Thyroid gland (tissue), 4 donors: ENCODE results near the gene PTGDS. TPM values are rescaled to one million over a fixed set of nuclear protein-coding genes. Genes with fewer than 3 reads are reported as not detected.

Experiments used
- DNase-seq, 2 donors: peaks; one replicate each; pipeline ENCODE4 v3.0.0-alpha.2; 2019
- H3K27ac ChIP-seq, 3 donors: fragments of 200-600 bp; sonication (generic); 1 replicate in 2 of 3; 2 replicates in 1 of 3; pipeline ENCODE4 v1.5.1; 2016 to 2019; ENCODE audit warnings: mild to moderate bottlenecking in 1 of 3, moderate library complexity in 1 of 3
- H3K27me3 ChIP-seq: fragments of 200-600 bp; sonication (generic); one replicate; pipeline ENCODE4 v1.5.1; 2019
- H3K36me3 ChIP-seq, 2 donors: fragments of 200-600 bp; sonication (generic); one replicate each; pipeline ENCODE4 v1.5.1; 2016 to 2019
- H3K4me1 ChIP-seq, 2 donors: fragments of 200-600 bp; sonication (generic); one replicate each; pipeline ENCODE4 v1.5.1; 2017 to 2019
- H3K4me3 ChIP-seq, 3 donors: fragments of 200-600 bp; sonication (generic); replicated peaks in 1 of 3; 1 replicate in 2 of 3; 2 replicates in 1 of 3; pipeline ENCODE4 v1.5.1; 2016; ENCODE audit warnings: mild to moderate bottlenecking in 1 of 3
- H3K9me3 ChIP-seq: fragments of 200-600 bp; sonication (generic); one replicate; pipeline ENCODE4 v1.5.1; 2017
- CTCF ChIP-seq, 6 experiments: fragments of 200-600 bp in 3 of 6; fragments of 450-650 bp in 3 of 6; sonication (generic) in 3 of 6; IDR thresholded peaks; one replicate each; pipeline ENCODE4 v1.5.1; 2016 to 2019; ENCODE audit warnings: antibody characterized with exemption in 6 of 6, mild to moderate bottlenecking in 2 of 6, inconsistent platforms in 1 of 6, moderate library complexity in 1 of 6
- POLR2A ChIP-seq, 2 donors: fragments of 450-650 bp; IDR thresholded peaks; one replicate each; pipeline ENCODE4 v1.6.1; 2017; ENCODE audit warnings: antibody characterized with exemption in 2 of 2, mild to moderate bottlenecking in 2 of 2, moderate library complexity in 1 of 2
- WGBS, 2 donors: methylation state at CpG; one replicate each; pipeline ENCODE4 v1.1.5; 2017; 5-methylcytosine and 5-hydroxymethylcytosine counted together
- intact Hi-C: fragments of 100-400 bp; cut with DNase I; formaldehyde crosslinking; loops from one replicate; pipeline ENCODE4 v1.15.1; 2023
- total RNA-seq, 4 donors: library from RNA; depleted of rRNA; stranded (reverse); fragments of >200 nt; gene quantifications; one replicate each; pipeline ENCODE4 v1.2.3, GENCODE V29; 2016

The PTGDS gene
- total RNA-seq, 4 donors from 2014 or later = 5.0 to 39.5 (median 33.9) TPM

DNA sequence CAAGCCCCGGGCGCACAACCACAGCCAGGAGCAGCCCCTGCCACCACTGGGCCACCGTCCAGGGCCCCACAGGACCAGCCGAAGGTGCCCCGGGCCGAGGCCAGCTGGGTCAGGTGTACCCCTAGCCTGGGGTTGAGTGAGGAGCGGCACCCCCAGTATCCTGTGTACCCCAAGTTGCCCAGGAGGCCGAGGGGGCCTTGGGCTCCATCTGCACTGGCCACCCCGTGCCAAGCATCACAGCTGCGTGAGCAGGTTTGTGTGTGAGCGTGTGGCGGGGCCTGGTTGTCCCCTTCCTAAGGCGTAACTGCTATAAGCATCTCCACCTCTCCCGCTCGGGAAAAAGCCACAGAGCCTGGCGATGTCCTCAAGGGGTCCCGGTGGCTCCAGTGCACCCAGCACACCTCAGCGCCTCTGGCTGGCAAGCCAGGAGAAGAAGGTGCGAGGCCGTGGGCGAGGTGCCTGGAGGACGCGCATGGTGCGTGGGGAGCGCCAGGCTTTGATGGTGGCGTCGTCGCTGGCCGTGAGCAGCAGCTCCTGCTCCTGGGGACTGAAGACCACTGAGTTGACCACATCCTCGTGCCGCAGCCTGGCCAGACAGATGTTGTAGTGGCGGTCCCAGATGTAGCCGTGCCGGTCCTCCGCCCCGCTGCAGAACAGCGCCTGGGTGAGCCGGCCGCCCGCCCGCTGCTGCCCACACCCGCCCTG is 36.6 kb upstream of the PTGDS start:
- no peak overlapping the region for H3K27ac ChIP-seq
- no peak overlapping the region for H3K4me3 ChIP-seq
- no peak for DNase-seq
- H3K27me3 ChIP-seq = no peaks in the 10 kb centered on the region
- 95% methylated on average over 20 to 37 of the region's 42 CpGs for WGBS, 2 donors
- peaks cover 19 to 31% of the 10 kb centered on the region in 2 donors for H3K4me1 ChIP-seq
- no peak for TF ChIP-seq CTCF (IDR thresholded peaks at IDR 0.05)
- TF ChIP-seq POLR2A (IDR thresholded peaks at IDR 0.05) = no peak
- H3K9me3 ChIP-seq = no peaks in the 10 kb centered on the region
- intact Hi-C loops = loop anchor here (5.0 kb wide), 2 partner anchors 53 to 93 kb away; partner anchors contain the start of genes PHPT1 and TRAF2
- peaks cover 34 to 36% of the 10 kb centered on the region in 2 donors for H3K36me3 ChIP-seq

DNA sequence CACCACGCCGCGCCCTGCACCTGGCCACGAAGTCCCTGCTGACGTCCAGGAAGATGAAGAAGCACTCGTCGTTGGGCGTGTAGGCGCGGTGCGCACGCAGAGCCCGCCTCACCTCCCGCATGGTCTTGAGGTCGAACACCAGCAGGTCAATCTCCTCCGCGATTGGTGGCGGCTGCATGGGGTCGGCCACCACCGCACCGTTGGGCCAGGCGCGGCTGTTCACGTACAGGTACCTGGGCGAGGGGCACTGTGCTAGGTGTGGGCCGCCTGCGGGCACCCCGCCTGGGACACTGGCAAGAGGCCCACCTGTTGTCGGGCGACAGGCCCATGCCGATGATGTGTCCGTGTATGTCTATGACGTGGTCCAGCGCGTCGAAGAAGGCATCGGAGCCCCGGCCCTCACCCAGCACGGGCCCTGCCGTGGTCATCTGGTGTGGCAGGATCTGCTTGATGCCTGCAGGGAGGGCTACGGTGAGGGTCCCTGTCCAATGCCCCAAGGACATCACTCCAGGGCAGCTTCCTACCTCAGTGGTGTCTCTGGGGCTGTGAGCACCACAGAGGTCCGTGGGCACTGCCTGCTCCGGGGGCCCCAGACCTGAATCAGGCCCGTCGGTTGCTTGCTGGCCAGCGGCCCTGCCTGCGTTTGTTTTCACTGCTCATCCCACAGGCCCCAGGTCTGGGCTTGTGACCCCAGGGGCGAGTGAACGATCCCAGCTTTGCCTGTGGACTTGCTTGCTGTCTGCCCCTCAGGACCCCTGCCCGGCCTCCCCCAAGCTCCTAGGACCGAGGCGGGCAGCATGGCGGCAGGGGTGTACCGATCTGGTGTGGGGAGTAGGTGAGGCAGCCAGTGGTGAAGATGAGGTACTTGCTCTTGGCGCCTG is 35.8 kb upstream of the PTGDS start:
- Histone ChIP-seq H3K27ac (no peak overlapping the region), H3K4me1 (peaks cover 20 to 38% of the 10 kb centered on the region in 2 donors), H3K27me3 (no peaks in the 10 kb centered on the region), H3K4me3 (no peak overlapping the region), H3K36me3 (peaks cover 34 to 36% of the 10 kb centered on the region in 2 donors), H3K9me3 (no peaks in the 10 kb centered on the region)
- no peak for DNase-seq
- WGBS, 2 donors = 95 to 97% methylated on average over 37 to 45 of the region's 55 CpGs
- intact Hi-C loops = loop anchor here (5.0 kb wide), 2 partner anchors 54 to 94 kb away; partner anchors contain the start of genes PHPT1 and TRAF2
- no peak for TF ChIP-seq POLR2A (IDR thresholded peaks at IDR 0.05)
- TF ChIP-seq CTCF (IDR thresholded peaks at IDR 0.05) = no peak

DNA sequence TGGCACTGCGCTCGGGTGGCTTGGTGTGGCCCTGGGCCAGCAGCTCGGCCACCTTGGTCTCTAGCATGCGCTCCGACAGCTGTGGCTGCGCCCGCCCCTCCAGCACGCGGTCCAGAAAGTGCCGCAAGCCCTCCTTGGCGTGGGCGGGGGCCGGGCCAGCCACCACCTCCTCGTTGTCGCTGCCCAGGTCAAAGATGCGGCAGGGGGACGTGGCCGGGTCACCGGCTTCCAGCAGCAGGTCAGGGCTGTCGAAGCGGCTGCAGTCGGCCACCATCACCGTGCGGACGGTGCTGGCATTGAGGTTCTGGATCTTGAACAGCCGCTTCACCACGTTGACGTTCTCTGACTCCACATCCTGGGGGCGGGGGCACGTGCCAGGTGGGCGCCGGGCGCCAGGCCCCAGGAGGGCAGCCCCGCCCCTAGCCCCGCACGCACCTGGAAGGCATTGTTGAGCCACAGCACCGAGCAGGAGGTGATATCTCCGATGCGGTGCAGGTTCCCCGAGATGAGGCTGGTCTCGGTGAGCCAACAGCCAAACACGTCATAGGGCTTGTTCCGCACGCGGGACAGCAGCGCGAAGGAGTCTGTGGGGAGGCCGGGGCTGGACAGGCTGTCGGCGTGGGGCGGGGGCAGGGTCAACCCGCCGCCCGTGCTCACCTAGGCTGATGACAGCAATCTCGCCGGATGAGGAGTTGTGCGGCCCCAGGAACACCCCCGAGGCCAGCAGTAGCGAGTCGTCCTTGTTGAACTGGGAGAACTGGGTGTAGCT is 35.0 kb upstream of the PTGDS start:
- WGBS, 2 donors = 95 to 96% methylated on average over 32 to 35 of the region's 60 CpGs
- Histone ChIP-seq H3K4me1 (peaks cover 23 to 38% of the 10 kb centered on the region in 2 donors), H3K36me3 (peaks cover 34 to 36% of the 10 kb centered on the region in 2 donors), H3K9me3 (no peaks in the 10 kb centered on the region), H3K27ac (no peak overlapping the region), H3K27me3 (no peaks in the 10 kb centered on the region), H3K4me3 (no peak overlapping the region)
- no peak for DNase-seq
- TF ChIP-seq CTCF (IDR thresholded peaks at IDR 0.05) (no peak), POLR2A (IDR thresholded peaks at IDR 0.05) (no peak)
- intact Hi-C loops = loop anchor here (5.0 kb wide), 2 partner anchors 55 to 95 kb away; partner anchors contain the start of genes PHPT1 and TRAF2

GRCh38 chr9:136942881-136943230 is 34.4 kb upstream of the PTGDS start:
- 92 to 94% methylated on average over 8 to 14 of the region's 16 CpGs for WGBS, 2 donors
- TF ChIP-seq CTCF (IDR thresholded peaks at IDR 0.05) (no peak), POLR2A (IDR thresholded peaks at IDR 0.05) (no peak)
- no peaks in the 10 kb centered on the region for H3K9me3 ChIP-seq
- peaks cover 27 to 41% of the 10 kb centered on the region in 2 donors for H3K4me1 ChIP-seq
- H3K27me3 ChIP-seq = no peaks in the 10 kb centered on the region
- intact Hi-C loops = loop anchor here (5.0 kb wide), 2 partner anchors 56 to 96 kb away; partner anchors contain the start of genes PHPT1 and TRAF2
- H3K27ac ChIP-seq = peak overlapping the region in 1 of 3 donors; percentile 80
- H3K36me3 ChIP-seq = peaks cover 34 to 36% of the 10 kb centered on the region in 2 donors
- peak overlapping the region in 1 of 3 donors; percentile 94 for H3K4me3 ChIP-seq
- DNase-seq = no peak
